PC-3 (cell line): ENCODE measurements around the gene STX1B.

Experiments used
- EZH2 ChIP-seq: fragments of 300-600 bp; sonication (generic); IDR thresholded peaks from one replicate; pipeline ENCODE4 v1.6.1; 2017; ENCODE audit warnings: antibody characterized with exemption, mild to moderate bottlenecking, low read length; ENCODE audit not compliant: unreplicated experiment
- EZH2phosphoT487 ChIP-seq: fragments of 300-600 bp; sonication (generic); IDR thresholded peaks from 2 replicates; pipeline ENCODE4 v1.6.1; 2018; ENCODE audit warnings: mild to moderate bottlenecking, antibody characterized with exemption, low read length, borderline replicate concordance
- TF ChIP-seq, protein P1 (sequence below): fragments of 300-600 bp; sonication (generic); conservative IDR thresholded peaks from 2 replicates; pipeline ENCODE4 v1.5.1; 2017; ENCODE audit warnings: antibody characterized with exemption, low read depth, mild to moderate bottlenecking, low read length

DNA sequence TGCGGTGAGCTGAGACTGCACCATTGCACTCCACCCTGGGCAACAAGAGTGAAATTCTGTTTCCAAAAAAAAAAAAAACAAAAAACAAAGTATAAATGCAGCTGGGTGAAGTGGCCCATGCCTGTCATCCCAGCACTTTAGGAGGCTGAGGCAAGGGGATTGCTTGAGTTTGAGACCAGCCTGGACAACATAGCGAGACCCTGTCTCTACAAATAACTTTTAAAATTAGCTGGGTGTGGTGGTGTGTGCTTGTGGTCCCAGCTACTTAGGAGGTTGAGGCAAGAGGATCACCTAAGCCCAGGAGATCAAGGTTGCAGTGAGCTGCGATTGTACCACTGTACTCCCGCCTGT, 12.8 kb upstream of the STX1B start:
- TF ChIP-seq, protein P1, sequence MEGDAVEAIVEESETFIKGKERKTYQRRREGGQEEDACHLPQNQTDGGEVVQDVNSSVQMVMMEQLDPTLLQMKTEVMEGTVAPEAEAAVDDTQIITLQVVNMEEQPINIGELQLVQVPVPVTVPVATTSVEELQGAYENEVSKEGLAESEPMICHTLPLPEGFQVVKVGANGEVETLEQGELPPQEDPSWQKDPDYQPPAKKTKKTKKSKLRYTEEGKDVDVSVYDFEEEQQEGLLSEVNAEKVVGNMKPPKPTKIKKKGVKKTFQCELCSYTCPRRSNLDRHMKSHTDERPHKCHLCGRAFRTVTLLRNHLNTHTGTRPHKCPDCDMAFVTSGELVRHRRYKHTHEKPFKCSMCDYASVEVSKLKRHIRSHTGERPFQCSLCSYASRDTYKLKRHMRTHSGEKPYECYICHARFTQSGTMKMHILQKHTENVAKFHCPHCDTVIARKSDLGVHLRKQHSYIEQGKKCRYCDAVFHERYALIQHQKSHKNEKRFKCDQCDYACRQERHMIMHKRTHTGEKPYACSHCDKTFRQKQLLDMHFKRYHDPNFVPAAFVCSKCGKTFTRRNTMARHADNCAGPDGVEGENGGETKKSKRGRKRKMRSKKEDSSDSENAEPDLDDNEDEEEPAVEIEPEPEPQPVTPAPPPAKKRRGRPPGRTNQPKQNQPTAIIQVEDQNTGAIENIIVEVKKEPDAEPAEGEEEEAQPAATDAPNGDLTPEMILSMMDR = no peak
- TF ChIP-seq EZH2 = no peak
- TF ChIP-seq EZH2phosphoT487 = no peak
